ENCODE results near the gene GAL3ST3.
"Not testable (repeated sequence)": the region's sequence is repeated elsewhere in the genome, so short reads cannot be mapped to it uniquely, and the experiment has no call there.

GAL3ST3 gene

GRCh38 chr11:66083767-66084166 lies 34.8 kb upstream of the GAL3ST3 start:
- no peak for DNase-seq
- no peaks in the 10 kb centered on the region for H3K27me3 Mint-ChIP-seq (ENCODE audit: low read depth, poor library complexity)
- H3K4me1 Mint-ChIP-seq, result peaks cover 64% of the 10 kb centered on the region
- H3K27ac Mint-ChIP-seq, result peak overlapping the region; percentile 49
- H3K4me3 Mint-ChIP-seq, result no peak overlapping the region
- H3K9me3 Mint-ChIP-seq, result no peaks in the 10 kb centered on the region
- H3K36me3 Mint-ChIP-seq (ENCODE audit: low read depth), result peaks cover under 1% of the 10 kb centered on the region
- TF ChIP-seq, protein P1, sequence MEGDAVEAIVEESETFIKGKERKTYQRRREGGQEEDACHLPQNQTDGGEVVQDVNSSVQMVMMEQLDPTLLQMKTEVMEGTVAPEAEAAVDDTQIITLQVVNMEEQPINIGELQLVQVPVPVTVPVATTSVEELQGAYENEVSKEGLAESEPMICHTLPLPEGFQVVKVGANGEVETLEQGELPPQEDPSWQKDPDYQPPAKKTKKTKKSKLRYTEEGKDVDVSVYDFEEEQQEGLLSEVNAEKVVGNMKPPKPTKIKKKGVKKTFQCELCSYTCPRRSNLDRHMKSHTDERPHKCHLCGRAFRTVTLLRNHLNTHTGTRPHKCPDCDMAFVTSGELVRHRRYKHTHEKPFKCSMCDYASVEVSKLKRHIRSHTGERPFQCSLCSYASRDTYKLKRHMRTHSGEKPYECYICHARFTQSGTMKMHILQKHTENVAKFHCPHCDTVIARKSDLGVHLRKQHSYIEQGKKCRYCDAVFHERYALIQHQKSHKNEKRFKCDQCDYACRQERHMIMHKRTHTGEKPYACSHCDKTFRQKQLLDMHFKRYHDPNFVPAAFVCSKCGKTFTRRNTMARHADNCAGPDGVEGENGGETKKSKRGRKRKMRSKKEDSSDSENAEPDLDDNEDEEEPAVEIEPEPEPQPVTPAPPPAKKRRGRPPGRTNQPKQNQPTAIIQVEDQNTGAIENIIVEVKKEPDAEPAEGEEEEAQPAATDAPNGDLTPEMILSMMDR (IDR thresholded peaks at IDR 0.05), result no peak

DNA sequence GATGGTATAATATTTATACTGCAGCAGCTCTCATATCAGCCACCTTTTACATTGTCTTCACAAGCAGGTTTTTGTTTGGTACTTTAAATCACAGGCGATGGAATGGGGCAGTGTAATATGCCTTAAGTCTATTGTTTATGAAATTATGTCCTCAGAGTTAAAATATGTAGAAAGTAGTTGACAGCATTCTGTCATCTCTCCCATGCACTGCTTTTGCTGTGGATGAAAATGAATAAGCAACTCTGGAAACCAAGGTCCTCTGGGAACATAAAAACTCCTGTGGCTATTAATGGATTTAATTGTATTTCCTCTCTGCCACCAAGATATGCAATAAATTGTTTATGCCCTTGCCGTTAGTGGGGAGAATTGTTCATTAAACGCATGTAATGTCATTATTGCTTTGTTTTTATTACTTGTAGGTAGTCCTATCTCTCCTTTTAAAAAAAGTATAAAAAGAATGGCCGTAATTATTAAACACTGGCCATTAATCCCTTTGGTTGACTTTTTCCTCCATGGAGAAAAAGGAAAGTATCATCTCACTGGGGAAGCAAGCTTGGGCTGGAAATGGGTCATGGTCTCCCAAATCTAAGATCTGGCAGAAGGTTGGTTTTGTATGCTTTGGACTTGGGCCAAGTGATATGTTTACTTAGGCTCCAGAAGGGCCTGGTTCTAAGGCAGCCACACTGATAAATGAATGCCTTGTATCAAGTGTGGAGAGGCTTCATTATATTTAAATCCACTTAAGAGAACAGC lies 34.2 kb upstream of the GAL3ST3 start:
- no peaks in the 10 kb centered on the region for H3K9me3 Mint-ChIP-seq
- TF ChIP-seq, protein P1 (IDR thresholded peaks at IDR 0.05), result no peak
- peaks cover 70% of the 10 kb centered on the region for H3K4me1 Mint-ChIP-seq
- peaks cover 6% of the 10 kb centered on the region for H3K36me3 Mint-ChIP-seq (ENCODE audit: low read depth)
- H3K27me3 Mint-ChIP-seq (ENCODE audit: low read depth, poor library complexity), result peaks cover 2% of the 10 kb centered on the region
- H3K27ac Mint-ChIP-seq, result no peak overlapping the region
- H3K4me3 Mint-ChIP-seq, result no peak overlapping the region
- DNase-seq, result no peak

GRCh38 chr11:66081505-66081904 lies 32.5 kb upstream of the GAL3ST3 start:
- TF ChIP-seq, protein P1 (IDR thresholded peaks at IDR 0.05), result no peak
- Mint-ChIP-seq H3K27ac (peak overlapping the region; percentile 69), H3K4me3 (peak overlapping the region; percentile 14), H3K27me3 (ENCODE audit: low read depth, poor library complexity) (peaks cover 2% of the 10 kb centered on the region), H3K9me3 (no peaks in the 10 kb centered on the region), H3K4me1 (peaks cover 70% of the 10 kb centered on the region), H3K36me3 (ENCODE audit: low read depth) (peaks cover 22% of the 10 kb centered on the region)
- DNase-seq, result no peak

DNA sequence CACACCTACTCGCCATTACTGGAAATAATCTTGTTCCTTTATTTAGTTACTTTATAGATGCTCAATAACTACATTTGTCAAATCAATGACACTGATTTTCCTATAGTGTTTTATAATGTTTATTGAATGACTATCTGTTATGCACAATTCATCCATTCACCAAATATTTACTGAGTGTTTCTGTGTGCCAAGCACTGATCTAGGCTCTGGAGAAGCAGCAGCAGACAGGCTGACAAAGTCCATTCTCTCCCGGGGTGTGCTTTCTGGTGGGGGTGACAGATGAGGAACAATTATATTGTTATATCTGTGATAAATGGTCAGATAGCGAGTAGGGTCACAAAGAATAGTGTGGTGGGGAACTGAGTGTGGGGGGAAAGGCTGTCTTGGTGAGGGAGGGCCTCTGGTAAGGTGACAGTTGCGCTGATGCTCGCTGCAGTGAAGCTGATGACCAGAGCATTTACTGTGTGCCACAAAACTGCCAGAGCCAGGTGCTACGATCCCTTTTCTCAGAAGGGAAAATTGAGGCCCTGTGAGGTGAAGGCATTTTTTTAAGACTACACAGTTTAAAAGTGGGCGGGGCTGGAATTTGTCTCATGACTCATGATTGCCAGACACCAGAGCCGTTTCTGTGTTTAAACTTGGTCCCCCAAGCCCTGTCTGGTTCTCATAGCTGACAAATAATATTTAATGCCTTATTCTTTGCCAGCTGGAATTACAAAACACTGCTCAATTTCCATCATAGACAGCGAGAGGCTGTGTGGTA lies 31.3 kb upstream of the GAL3ST3 start:
- H3K4me1 Mint-ChIP-seq, result peaks cover 66% of the 10 kb centered on the region
- H3K9me3 Mint-ChIP-seq, result no peaks in the 10 kb centered on the region
- TF ChIP-seq, protein P1 (IDR thresholded peaks at IDR 0.05), result no peak
- peaks cover 2% of the 10 kb centered on the region for H3K27me3 Mint-ChIP-seq (ENCODE audit: low read depth, poor library complexity)
- no peak overlapping the region for H3K4me3 Mint-ChIP-seq
- DNase-seq, result no peak
- peaks cover 28% of the 10 kb centered on the region for H3K36me3 Mint-ChIP-seq (ENCODE audit: low read depth)
- peak overlapping the region; percentile 92 for H3K27ac Mint-ChIP-seq

- peaks cover 36% of the 10 kb centered on the region for H3K36me3 Mint-ChIP-seq (ENCODE audit: low read depth)
- not testable (repeated sequence) for H3K9me3 Mint-ChIP-seq; H3K4me3 Mint-ChIP-seq; H3K27me3 Mint-ChIP-seq (ENCODE audit: low read depth, poor library complexity); DNase-seq
- H3K27ac Mint-ChIP-seq, result peak overlapping the region; percentile 92
- H3K4me1 Mint-ChIP-seq, result peaks cover 53% of the 10 kb centered on the region
These were observed 30.0 kb upstream of the GAL3ST3 start for GRCh38 chr11:66078949-66079348.

GRCh38 chr11:66077927-66078326 lies 29.0 kb upstream of the GAL3ST3 start:
- no peaks in the 10 kb centered on the region for H3K9me3 Mint-ChIP-seq
- H3K4me1 Mint-ChIP-seq, result peaks cover 47% of the 10 kb centered on the region
- H3K27ac Mint-ChIP-seq, result no peak overlapping the region
- no peak overlapping the region for H3K4me3 Mint-ChIP-seq
- no peak for DNase-seq
- TF ChIP-seq, protein P1 (IDR thresholded peaks at IDR 0.05), result no peak
- peaks cover 44% of the 10 kb centered on the region for H3K36me3 Mint-ChIP-seq (ENCODE audit: low read depth)
- peaks cover 2% of the 10 kb centered on the region for H3K27me3 Mint-ChIP-seq (ENCODE audit: low read depth, poor library complexity)

All from nephron progenitor cell (in vitro differentiated cells).